Psoas muscle (tissue), 8 donors: ENCODE results near the gene ADGRD1. TPM values are rescaled to one million over a fixed set of nuclear protein-coding genes. Genes with fewer than 3 reads are reported as not detected.

ENCODE experiments used
- ATAC-seq, 4 donors: fragments of 200-7000 bp; cut with Tn5 transposase; one replicate each; pipeline ENCODE4 v1.9.1; 2020; ENCODE audit warnings: moderate library complexity in 3 of 4, mild to moderate bottlenecking in 2 of 4
- DNase-seq, 2 donors: peaks; one replicate each; pipeline ENCODE4 v3.0.0-alpha.2; 2020
- H3K27ac ChIP-seq: fragments of 200-600 bp; one replicate; pipeline ENCODE4 v1.8.0; 2022
- H3K27me3 ChIP-seq, 3 donors: fragments of 200-600 bp in 1 of 3; one replicate each; pipeline versions ENCODE4 v1.6.1 to v1.8.0; 2013 to 2022; ENCODE audit warnings: low read length in 2 of 3, mild to moderate bottlenecking in 2 of 3, moderate library complexity in 1 of 3; ENCODE audit not compliant: insufficient read depth in 3 of 3
- H3K36me3 ChIP-seq, 2 donors: fragments of 200-600 bp in 1 of 2; one replicate each; pipeline versions ENCODE4 v1.6.1 to v1.8.0; 2013 to 2022; ENCODE audit warnings: low read depth in 1 of 2, mild to moderate bottlenecking in 1 of 2, moderate library complexity in 1 of 2; ENCODE audit not compliant: insufficient read depth in 1 of 2
- H3K4me1 ChIP-seq: fragments of 200-600 bp; one replicate; pipeline ENCODE4 v1.8.0; 2022
- H3K4me3 ChIP-seq: fragments of 200-600 bp; one replicate; pipeline ENCODE4 v1.8.0; 2022; ENCODE audit warnings: mild to moderate bottlenecking
- H3K9me3 ChIP-seq: fragments of 200-600 bp; one replicate; pipeline ENCODE4 v1.8.0; 2022
- WGBS, 3 donors: extraction: QIAGEN DNeasy Blood & Tissue Kit; methylation state at CpG; one replicate each; pipeline versions ENCODE4 v1.1.6 to v1.1.7; 2013; 5-methylcytosine and 5-hydroxymethylcytosine counted together
- intact Hi-C, 2 donors: fragments of 100-400 bp; cut with DNase I; formaldehyde crosslinking; loops; one replicate each; pipeline versions ENCODE4 v1.11.0 to v1.14.2; 2022
- polyA plus RNA-seq, 3 donors: library from polyadenylated mRNA; stranded (reverse); fragments of 200-250 nt; gene quantifications; one replicate each; pipeline ENCODE4 v1.2.3, GENCODE V29; 2013
- total RNA-seq, 4 donors: library from RNA; stranded (reverse); fragmentation: NEBNext Ultra II Directional in 2 of 4; extraction: Animal tissue kit (Norgen Biotek cat#: 25700) in 2 of 4; gene quantifications; one replicate each; pipeline versions ENCODE4 v1.2.1 to v1.2.4, GENCODE V29; 2021 to 2023
- TF ChIP-seq, protein P1 (sequence below): fragments of 200-600 bp; IDR thresholded peaks from one replicate; pipeline ENCODE4 v1.8.0; 2022; ENCODE audit warnings: antibody characterized with exemption
- donor health status: healthy with polysubstance abuse.
- donor health status: DM: no; HTN: no; CAD: no; lungs with moderate emphysema.
- donor health status: Bipolar disorder and iron deficiency.
- donor health status: healthy.
- donor health status: DM: yes; HTN: yes; CAD: no.
- donor health status: DM: no; HTN: no; CAD: no.
- donor health status: DM: no; HTN: no; CAD: no.
- donor health status: DM: yes; HTN: yes; CAD: no.

The ADGRD1 gene
- total and polyA plus RNA-seq, 7 donors: 2.1 to 11.6 (median 3.6) TPM

DNA sequence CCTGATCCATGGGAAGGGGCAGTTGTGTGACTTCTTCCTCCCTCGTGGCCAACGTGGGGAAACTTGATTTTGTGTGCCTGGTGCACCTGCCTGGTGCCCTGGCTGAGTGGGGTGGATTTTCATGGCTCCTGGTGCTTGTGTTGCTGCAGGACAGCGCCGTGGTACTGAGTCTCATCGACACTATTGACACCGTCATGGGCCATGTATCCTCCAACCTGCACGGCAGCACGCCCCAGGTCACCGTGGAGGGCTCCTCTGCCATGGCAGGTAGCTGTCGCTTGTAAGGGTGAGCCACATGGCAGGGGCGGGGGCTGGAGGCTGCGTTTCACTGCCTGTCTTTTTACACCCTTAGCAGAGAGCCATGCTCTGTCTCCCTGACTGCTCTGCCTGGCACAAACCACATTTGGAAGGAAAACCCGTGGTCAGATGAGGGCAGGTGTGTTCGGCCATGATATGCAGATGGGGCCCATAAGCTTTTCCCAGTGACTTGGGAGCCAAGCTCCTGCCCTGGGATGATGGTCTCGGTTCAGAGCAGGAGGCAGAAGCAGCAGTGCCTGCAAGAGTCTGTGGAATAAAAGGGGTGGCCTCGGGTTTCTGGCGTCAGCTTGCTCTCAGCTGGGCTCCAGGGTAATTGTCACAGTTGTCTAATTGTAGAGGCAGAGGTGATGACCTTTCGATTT lies 49.5 kb downstream of the ADGRD1 start:
- TF ChIP-seq, protein P1, sequence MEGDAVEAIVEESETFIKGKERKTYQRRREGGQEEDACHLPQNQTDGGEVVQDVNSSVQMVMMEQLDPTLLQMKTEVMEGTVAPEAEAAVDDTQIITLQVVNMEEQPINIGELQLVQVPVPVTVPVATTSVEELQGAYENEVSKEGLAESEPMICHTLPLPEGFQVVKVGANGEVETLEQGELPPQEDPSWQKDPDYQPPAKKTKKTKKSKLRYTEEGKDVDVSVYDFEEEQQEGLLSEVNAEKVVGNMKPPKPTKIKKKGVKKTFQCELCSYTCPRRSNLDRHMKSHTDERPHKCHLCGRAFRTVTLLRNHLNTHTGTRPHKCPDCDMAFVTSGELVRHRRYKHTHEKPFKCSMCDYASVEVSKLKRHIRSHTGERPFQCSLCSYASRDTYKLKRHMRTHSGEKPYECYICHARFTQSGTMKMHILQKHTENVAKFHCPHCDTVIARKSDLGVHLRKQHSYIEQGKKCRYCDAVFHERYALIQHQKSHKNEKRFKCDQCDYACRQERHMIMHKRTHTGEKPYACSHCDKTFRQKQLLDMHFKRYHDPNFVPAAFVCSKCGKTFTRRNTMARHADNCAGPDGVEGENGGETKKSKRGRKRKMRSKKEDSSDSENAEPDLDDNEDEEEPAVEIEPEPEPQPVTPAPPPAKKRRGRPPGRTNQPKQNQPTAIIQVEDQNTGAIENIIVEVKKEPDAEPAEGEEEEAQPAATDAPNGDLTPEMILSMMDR: no peak
- Histone ChIP-seq H3K4me3 (no peak overlapping the region), H3K36me3 (no peaks in the 10 kb centered on the region), H3K9me3 (no peaks in the 10 kb centered on the region), H3K27me3 (no peaks in the 10 kb centered on the region), H3K4me1 (peaks cover 16% of the 10 kb centered on the region), H3K27ac (peak overlapping the region; percentile 73)
- intact Hi-C loops: no loop called here
- WGBS, 3 donors: 69 to 83% (median 72%) methylated on average over 18 of the region's 18 CpGs
- DNase-seq (no peak), ATAC-seq (no peak)

DNA sequence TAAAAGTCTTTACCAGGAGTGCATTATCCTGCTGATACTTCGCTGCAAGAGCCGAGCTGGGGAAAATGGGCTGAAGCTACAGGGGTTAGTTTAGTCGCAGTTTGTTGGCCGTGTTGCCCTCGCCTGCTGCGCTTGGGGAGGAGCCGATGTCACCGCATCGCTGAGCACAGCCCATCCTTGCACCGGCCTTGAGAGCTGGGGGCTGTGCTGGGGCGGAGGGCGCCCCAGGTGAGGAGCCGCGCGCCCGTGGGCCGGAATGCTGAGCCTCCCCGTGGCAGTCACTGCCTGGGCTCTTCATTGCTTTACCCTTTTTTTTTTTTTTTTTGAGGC lies 50.0 kb downstream of the ADGRD1 start:
- no peak for ATAC-seq
- no peaks in the 10 kb centered on the region for H3K36me3 ChIP-seq

DNA sequence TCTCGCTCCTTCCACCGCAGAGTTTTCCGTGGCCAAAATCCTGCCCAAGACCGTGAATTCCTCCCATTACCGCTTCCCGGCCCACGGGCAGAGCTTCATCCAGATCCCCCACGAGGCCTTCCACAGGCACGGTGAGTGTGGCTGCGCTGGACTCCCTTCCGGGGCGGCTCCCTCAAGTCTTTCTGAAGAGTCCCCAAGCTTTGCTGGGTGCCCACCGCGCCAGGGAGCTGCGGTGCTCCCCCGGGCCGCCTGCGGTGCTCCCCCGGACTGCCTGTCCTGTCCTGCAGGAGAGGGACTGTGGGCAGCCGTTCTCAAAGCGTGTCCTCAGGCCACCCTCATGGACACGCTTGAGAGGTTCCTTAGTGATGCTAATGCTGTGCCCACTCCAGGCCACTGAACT lies 50.5 kb downstream of the ADGRD1 start:
- Histone ChIP-seq H3K4me1 (peaks cover 16% of the 10 kb centered on the region), H3K4me3 (no peak overlapping the region), H3K9me3 (no peaks in the 10 kb centered on the region), H3K36me3 (no peaks in the 10 kb centered on the region), H3K27ac (no peak overlapping the region), H3K27me3 (no peaks in the 10 kb centered on the region)
- DNase-seq (no peak), ATAC-seq (no peak)
- TF ChIP-seq, protein P1: no peak
- 73 to 80% (median 79%) methylated on average over 22 of the region's 22 CpGs for WGBS, 3 donors
- intact Hi-C loops: no loop called here

More for the DNA sequence above, 50.0 kb downstream of the ADGRD1 start:
- no peak overlapping the region for H3K4me3 ChIP-seq
- no peak for DNase-seq
- H3K27ac ChIP-seq: no peak overlapping the region
- no peaks in the 10 kb centered on the region for H3K9me3 ChIP-seq
- TF ChIP-seq, protein P1: no peak
- no peaks in the 10 kb centered on the region for H3K27me3 ChIP-seq
- H3K4me1 ChIP-seq: peaks cover 16% of the 10 kb centered on the region
- intact Hi-C loops: no loop called here
- 57 to 75% (median 59%) methylated on average over 18 of the region's 18 CpGs for WGBS, 3 donors

- 75 to 83% (median 77%) methylated on average over 18 of the region's 18 CpGs for WGBS, 3 donors
- no peaks in the 10 kb centered on the region for H3K36me3 ChIP-seq
- H3K4me3 ChIP-seq: no peak overlapping the region
- TF ChIP-seq, protein P1: no peak
- H3K27ac ChIP-seq: no peak overlapping the region
- intact Hi-C loops: no loop called here
- peaks cover 16% of the 10 kb centered on the region for H3K4me1 ChIP-seq
- H3K27me3 ChIP-seq: no peaks in the 10 kb centered on the region
- DNase-seq: no peak
- no peaks in the 10 kb centered on the region for H3K9me3 ChIP-seq
- no peak for ATAC-seq
Observed at GRCh38 chr12:131005161-131006035, 51.7 kb downstream of the ADGRD1 start.
